AG20443 (cell line): ENCODE data around the gene RBM38.
"Not testable (repeated sequence)": the region's sequence is repeated elsewhere in the genome, so short reads cannot be mapped to it uniquely, and the experiment has no call there.

Experiments
- DNase-seq: peaks from one replicate; pipeline ENCODE4 v3.0.0; 2012; ENCODE audit warnings: low spot score, mixed read lengths

Gene RBM38

GRCh38 chr20:57390604-57391438, at the start of gene RBM38:
Gene RBM38 (plus strand): TSS chr20:57391396. CDS start chr20:57391582, 186 bp downstream.
- DNase-seq = peak; percentile 97

- no peak for DNase-seq
These were observed 49.5 kb upstream of the RBM38 start for GRCh38 chr20:57341663-57342062.

- no peak for DNase-seq
These were observed 48.4 kb upstream of the RBM38 start for GRCh38 chr20:57342829-57343228.

- DNase-seq = peak; percentile 58
These were observed 44.7 kb upstream of the RBM38 start for GRCh38 chr20:57346477-57346876.

- DNase-seq = no peak
These were observed 43.8 kb upstream of the RBM38 start for GRCh38 chr20:57347393-57347792.

GRCh38 chr20:57348200-57348921, 42.8 kb upstream of the RBM38 start:
- not testable (repeated sequence) for DNase-seq

- not testable (repeated sequence) for DNase-seq
These were observed 42.1 kb upstream of the RBM38 start for GRCh38 chr20:57348922-57349574.

- DNase-seq = no peak
These were observed 41.0 kb upstream of the RBM38 start for GRCh38 chr20:57350081-57350710.

- not testable (repeated sequence) for DNase-seq
These were observed 40.5 kb upstream of the RBM38 start for GRCh38 chr20:57350726-57351041.

- peak; percentile 94 for DNase-seq
These were observed 40.0 kb upstream of the RBM38 start, which contains the start of gene RAE1 for GRCh38 chr20:57351042-57351783. Gene RAE1 (plus strand): TSS chr20:57351255. CDS start chr20:57354039, 2,784 bp downstream.

GRCh38 chr20:57352305-57352704, 38.9 kb upstream of the RBM38 start:
- DNase-seq = no peak

GRCh38 chr20:57353351-57353750, 37.8 kb upstream of the RBM38 start:
- DNase-seq = no peak

GRCh38 chr20:57361517-57361916, 29.7 kb upstream of the RBM38 start:
- DNase-seq = peak; percentile 87

GRCh38 chr20:57364451-57364850, 26.7 kb upstream of the RBM38 start:
- DNase-seq = no peak

GRCh38 chr20:57369596-57369995, 21.6 kb upstream of the RBM38 start:
- no peak for DNase-seq

- no peak for DNase-seq
These were observed 20.9 kb upstream of the RBM38 start for GRCh38 chr20:57370316-57370715.

GRCh38 chr20:57371363-57371762, 19.8 kb upstream of the RBM38 start:
- no peak for DNase-seq

GRCh38 chr20:57372157-57372556, 19.0 kb upstream of the RBM38 start:
- no peak for DNase-seq

- DNase-seq = no peak
These were observed 18.4 kb upstream of the RBM38 start for GRCh38 chr20:57372581-57373350.

GRCh38 chr20:57374343-57374930, 16.8 kb upstream of the RBM38 start:
- no peak for DNase-seq
